Measurements from ENCODE around the gene PTBP1. TPM values are rescaled to one million over a fixed set of nuclear protein-coding genes. Genes with fewer than 3 reads are reported as not detected.

PTBP1 gene
- total RNA-seq, 1 donor from 2014 or later, result 674 TPM

DNA sequence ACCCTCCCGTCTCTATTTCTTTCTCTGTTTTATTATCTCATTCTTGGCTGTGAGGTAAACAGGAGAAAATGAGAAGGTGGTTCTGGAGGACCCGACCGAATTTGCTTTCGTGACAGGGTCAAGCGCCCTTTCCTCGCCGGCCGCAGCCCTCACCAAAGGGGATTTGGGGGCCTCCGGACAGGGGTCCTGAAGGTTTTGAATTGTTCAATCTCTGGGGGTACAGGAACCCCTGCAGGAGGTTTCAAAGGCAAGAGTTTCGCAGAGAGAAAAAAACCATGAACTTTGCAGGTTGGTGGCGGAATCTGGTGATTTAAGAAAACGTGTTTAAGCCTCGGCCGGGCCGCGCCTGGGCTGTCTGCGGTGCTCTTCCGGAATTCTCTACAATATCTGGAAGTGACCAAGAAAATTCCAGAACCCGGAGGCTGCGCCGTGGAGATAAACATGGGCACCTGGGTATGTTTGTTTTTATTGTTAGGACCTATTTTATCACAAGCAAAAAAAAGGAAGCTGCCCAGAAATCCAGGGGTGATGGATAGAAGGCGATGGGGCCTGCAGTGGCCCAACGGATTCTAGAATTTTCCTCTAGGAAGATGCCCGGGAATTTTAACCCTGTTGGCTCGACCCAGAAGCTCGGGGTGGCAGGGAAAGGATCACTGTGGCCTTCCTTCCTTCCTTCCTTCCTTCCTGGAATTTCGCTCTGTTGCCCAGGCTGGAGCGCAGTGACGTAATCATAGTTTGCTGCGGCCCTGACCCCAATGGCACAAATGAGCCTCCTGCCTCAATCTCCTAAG is 14.2 kb upstream of the PTBP1 start:
- no peaks in the 10 kb centered on the region for H3K36me3 Mint-ChIP-seq (ENCODE audit: low read depth)
- H3K9me3 Mint-ChIP-seq, result no peaks in the 10 kb centered on the region
- TF ChIP-seq, protein P1, sequence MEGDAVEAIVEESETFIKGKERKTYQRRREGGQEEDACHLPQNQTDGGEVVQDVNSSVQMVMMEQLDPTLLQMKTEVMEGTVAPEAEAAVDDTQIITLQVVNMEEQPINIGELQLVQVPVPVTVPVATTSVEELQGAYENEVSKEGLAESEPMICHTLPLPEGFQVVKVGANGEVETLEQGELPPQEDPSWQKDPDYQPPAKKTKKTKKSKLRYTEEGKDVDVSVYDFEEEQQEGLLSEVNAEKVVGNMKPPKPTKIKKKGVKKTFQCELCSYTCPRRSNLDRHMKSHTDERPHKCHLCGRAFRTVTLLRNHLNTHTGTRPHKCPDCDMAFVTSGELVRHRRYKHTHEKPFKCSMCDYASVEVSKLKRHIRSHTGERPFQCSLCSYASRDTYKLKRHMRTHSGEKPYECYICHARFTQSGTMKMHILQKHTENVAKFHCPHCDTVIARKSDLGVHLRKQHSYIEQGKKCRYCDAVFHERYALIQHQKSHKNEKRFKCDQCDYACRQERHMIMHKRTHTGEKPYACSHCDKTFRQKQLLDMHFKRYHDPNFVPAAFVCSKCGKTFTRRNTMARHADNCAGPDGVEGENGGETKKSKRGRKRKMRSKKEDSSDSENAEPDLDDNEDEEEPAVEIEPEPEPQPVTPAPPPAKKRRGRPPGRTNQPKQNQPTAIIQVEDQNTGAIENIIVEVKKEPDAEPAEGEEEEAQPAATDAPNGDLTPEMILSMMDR (conservative IDR thresholded peaks at IDR 0.05), result no peak
- H3K4me1 Mint-ChIP-seq, result peaks cover 3% of the 10 kb centered on the region
- no peak overlapping the region for H3K4me3 Mint-ChIP-seq
- no peak overlapping the region for H3K27ac Mint-ChIP-seq (ENCODE audit: unreplicated experiment)
- DNase-seq (ENCODE audit: low read depth, low spot score), result no peak
- H3K27me3 Mint-ChIP-seq (ENCODE audit: low read depth), result peaks cover 10% of the 10 kb centered on the region

DNA sequence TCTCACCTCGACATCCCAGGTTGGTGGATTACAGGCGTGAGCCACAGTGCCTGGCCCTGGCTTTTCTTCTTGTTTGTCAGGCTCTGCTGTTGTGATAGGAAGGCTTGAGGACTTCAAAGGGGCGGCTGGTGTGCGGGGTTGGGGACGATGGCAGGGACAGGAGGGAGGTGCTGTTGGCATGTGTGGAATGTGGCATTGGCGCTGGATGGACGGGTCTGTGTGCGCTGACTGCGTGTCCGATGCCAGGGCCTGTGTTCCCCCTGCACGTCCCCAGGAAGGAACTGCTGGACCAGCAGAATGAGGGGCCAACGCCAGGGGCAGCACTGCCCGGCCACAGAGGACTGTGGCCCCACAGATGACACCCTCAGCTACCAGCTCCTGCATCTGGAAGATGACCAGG is 12.7 kb upstream of the PTBP1 start:
- Mint-ChIP-seq H3K4me1 (peaks cover 12% of the 10 kb centered on the region), H3K27ac (ENCODE audit: unreplicated experiment) (no peak overlapping the region), H3K36me3 (ENCODE audit: low read depth) (no peaks in the 10 kb centered on the region), H3K4me3 (no peak overlapping the region), H3K9me3 (no peaks in the 10 kb centered on the region), H3K27me3 (ENCODE audit: low read depth) (peaks cover 10% of the 10 kb centered on the region)
- TF ChIP-seq, protein P1 (conservative IDR thresholded peaks at IDR 0.05), result no peak
- no peak for DNase-seq (ENCODE audit: low read depth, low spot score)

DNA sequence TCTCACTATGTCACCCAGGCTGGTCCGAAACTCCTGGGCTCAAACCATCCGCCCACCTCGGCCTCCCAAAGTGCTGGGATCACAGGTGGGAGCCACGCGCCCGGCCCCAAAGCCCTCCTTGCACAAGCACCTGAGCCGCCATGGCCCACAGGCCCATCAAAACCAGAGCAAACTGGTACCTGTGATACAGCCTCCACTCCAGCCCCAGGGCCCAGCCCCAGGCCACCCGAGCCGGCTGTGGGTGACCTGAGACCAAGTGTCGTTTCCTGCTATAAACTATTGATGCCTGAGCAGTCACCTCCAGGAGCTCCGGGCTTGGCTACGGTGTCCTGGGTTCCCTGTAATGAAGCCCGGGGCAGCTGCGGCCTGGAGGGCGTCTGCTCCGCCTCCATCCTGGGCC is 9.7 kb upstream of the PTBP1 start:
- DNase-seq (ENCODE audit: low read depth, low spot score), result no peak
- TF ChIP-seq, protein P1 (conservative IDR thresholded peaks at IDR 0.05), result no peak
- H3K27me3 Mint-ChIP-seq (ENCODE audit: low read depth), result peaks cover 4% of the 10 kb centered on the region
- peaks cover 13% of the 10 kb centered on the region for H3K4me1 Mint-ChIP-seq
- H3K27ac Mint-ChIP-seq (ENCODE audit: unreplicated experiment), result no peak overlapping the region
- H3K36me3 Mint-ChIP-seq (ENCODE audit: low read depth), result no peaks in the 10 kb centered on the region
- H3K4me3 Mint-ChIP-seq, result no peak overlapping the region
- no peaks in the 10 kb centered on the region for H3K9me3 Mint-ChIP-seq

DNA sequence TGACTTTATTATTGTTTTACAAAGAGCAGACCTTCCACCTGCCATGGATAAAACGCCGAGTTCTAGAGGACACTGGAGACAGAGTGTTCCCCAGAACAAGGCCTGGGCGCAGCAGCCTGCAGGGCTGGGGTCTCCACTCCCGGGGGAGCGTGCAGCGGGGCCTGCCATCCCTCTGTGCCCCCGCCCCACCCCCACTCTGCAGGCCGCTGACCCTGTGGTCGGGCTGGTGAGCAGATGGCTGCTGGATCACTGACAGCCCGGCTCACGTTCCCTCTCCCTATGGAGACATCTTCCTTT is 8.6 kb upstream of the PTBP1 start:
- no peaks in the 10 kb centered on the region for H3K27me3 Mint-ChIP-seq (ENCODE audit: low read depth)
- no peaks in the 10 kb centered on the region for H3K9me3 Mint-ChIP-seq
- H3K36me3 Mint-ChIP-seq (ENCODE audit: low read depth), result no peaks in the 10 kb centered on the region
- peak overlapping the region; percentile 82 for H3K27ac Mint-ChIP-seq (ENCODE audit: unreplicated experiment)
- TF ChIP-seq, protein P1 (conservative IDR thresholded peaks at IDR 0.05), result no peak
- peaks cover 13% of the 10 kb centered on the region for H3K4me1 Mint-ChIP-seq
- no peak overlapping the region for H3K4me3 Mint-ChIP-seq
- DNase-seq (ENCODE audit: low read depth, low spot score), result no peak

DNA sequence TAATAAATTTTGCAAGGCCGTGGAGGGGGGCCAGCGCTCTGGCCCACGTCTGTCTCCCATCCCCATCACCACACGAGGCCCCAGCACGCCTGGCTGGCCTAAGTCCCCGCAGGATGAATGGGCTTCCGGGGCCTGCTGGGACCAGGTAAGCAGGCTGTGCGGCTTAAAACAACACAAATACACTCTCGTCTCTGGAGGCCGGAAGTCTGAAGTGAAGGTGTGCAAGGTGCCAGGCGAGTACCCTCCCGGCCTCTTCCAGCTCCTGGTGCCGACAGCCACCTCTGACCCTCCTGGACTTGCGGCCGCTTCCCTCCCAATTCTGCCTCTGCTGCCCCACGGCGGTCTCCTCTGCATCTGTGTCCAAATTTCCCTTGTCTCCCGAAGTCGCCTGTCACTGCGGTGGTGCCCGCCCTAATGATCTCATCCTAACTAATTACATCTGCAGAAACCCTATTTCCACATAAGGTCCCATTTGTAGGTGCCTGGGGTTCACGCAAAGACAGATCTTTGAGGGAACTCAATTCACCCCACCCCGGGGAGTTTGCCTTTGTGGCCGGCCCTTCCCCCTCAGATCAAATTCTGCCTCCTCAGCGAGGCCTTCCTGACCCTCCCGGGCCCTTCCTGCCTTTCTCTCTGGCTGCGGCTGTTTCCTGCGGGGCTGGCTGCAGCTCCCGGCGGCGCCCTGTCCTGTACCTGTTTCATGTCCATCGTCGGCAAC is 8.1 kb upstream of the PTBP1 start:
- Mint-ChIP-seq H3K36me3 (ENCODE audit: low read depth) (no peaks in the 10 kb centered on the region), H3K27ac (ENCODE audit: unreplicated experiment) (peak overlapping the region; percentile 82), H3K9me3 (no peaks in the 10 kb centered on the region), H3K4me3 (peak overlapping the region; percentile 18), H3K4me1 (peaks cover 13% of the 10 kb centered on the region), H3K27me3 (ENCODE audit: low read depth) (no peaks in the 10 kb centered on the region)
- no peak for DNase-seq (ENCODE audit: low read depth, low spot score)
- TF ChIP-seq, protein P1 (conservative IDR thresholded peaks at IDR 0.05), result no peak
